IMR-90 (cell line): ENCODE measurements around the gene SGK1. TPM values are rescaled to one million over a fixed set of nuclear protein-coding genes. Genes with fewer than 3 reads are reported as not detected.

Source experiments
- ATAC-seq: fragments of 200-7000 bp; cut with Tn5 transposase; 2 replicates; pipeline ENCODE4 v1.9.1; 2020; ENCODE audit warnings: low read depth, mild to moderate bottlenecking, moderate library complexity
- BruUV-seq: library from RNA; stranded (reverse); fragments of 400-500 nt; replicated peaks from 2 replicates; lab custom pipeline; 2021; lab: Mats Ljungman, UMichigan
- CTCF ChIA-PET: fragments of 300-600 bp; formaldehyde crosslinking; extraction: SDS; loops from one replicate; lab custom pipeline; 2021; ENCODE audit warnings: antibody characterized with exemption; lab: Yijun Ruan, JAX
- POLR2A ChIA-PET: fragments of 300-600 bp; sonication (Branson Sonifier 250); formaldehyde crosslinking; loops from one replicate; lab custom pipeline; 2022; ENCODE audit warnings: antibody characterized with exemption; ENCODE audit not compliant: unreplicated experiment; lab: Charles Lee
- DNase-seq: peaks from one replicate; pipeline ENCODE4 v3.0.0; 2013
- H2AFZ ChIP-seq: replicated peaks from 2 replicates; pipeline ENCODE3; 2013; ENCODE audit warnings: low read length, mild to moderate bottlenecking; ENCODE audit not compliant: poor library complexity
- H2AK5ac ChIP-seq: 2 replicates; pipeline ENCODE4 v1.6.1; 2013; ENCODE audit warnings: low read depth, low read length, inconsistent platforms
- H2AK9ac ChIP-seq: replicated peaks from 2 replicates; pipeline ENCODE3; 2013; ENCODE audit warnings: mild to moderate bottlenecking, low read depth, low read length, moderate library complexity; ENCODE audit not compliant: poor library complexity
- H2BK120ac ChIP-seq: 2 replicates; pipeline ENCODE4 v1.6.1; 2013; ENCODE audit warnings: low read depth, low read length, inconsistent platforms
- H2BK15ac ChIP-seq: 3 replicates; pipeline ENCODE4 v1.6.1; 2013; ENCODE audit warnings: low read depth, low read length, inconsistent platforms
- H2BK20ac ChIP-seq: 2 replicates; pipeline ENCODE4 v1.6.1; 2013; ENCODE audit warnings: low read depth, mild to moderate bottlenecking, inconsistent platforms, low read length, moderate library complexity
- H2BK5ac ChIP-seq: 2 replicates; pipeline ENCODE4 v1.6.1; 2013; ENCODE audit warnings: mild to moderate bottlenecking, low read depth, low read length, inconsistent platforms; ENCODE audit not compliant: poor library complexity, severe bottlenecking
- H3K14ac ChIP-seq: replicated peaks from 2 replicates; pipeline ENCODE4 v1.6.1; 2013; ENCODE audit warnings: low read depth, low read length, inconsistent platforms
- H3K18ac ChIP-seq: 2 replicates; pipeline ENCODE4 v1.6.1; 2013; ENCODE audit warnings: low read depth, low read length, control low read depth
- H3K23ac ChIP-seq: 2 replicates; pipeline ENCODE4 v1.6.1; 2013; ENCODE audit warnings: low read depth, low read length, inconsistent platforms
- H3K27ac ChIP-seq: 2 replicates; pipeline ENCODE4 v1.5.1; 2013; ENCODE audit warnings: mild to moderate bottlenecking, control low read depth, low read length; ENCODE audit not compliant: insufficient read depth
- H3K27me3 ChIP-seq: 2 replicates; pipeline ENCODE4 v1.6.1; 2013; ENCODE audit warnings: low read length; ENCODE audit not compliant: control insufficient read depth, insufficient read depth
- H3K36me3 ChIP-seq: 2 replicates; pipeline ENCODE4 v1.6.1; 2013; ENCODE audit warnings: low read length, mixed read lengths; ENCODE audit not compliant: control insufficient read depth, insufficient read depth
- H3K4ac ChIP-seq: 2 replicates; pipeline ENCODE4 v1.6.1; 2013; ENCODE audit warnings: low read depth, low read length, inconsistent platforms
- H3K4me1 ChIP-seq: 2 replicates; pipeline ENCODE4 v1.6.1; 2013; ENCODE audit warnings: low read length, mixed read lengths; ENCODE audit not compliant: control insufficient read depth, insufficient read depth
- H3K4me2 ChIP-seq: 2 replicates; pipeline ENCODE4 v1.6.1; 2013; ENCODE audit warnings: low read depth, mild to moderate bottlenecking, control low read depth, low read length, moderate library complexity
- H3K4me3 ChIP-seq: 2 replicates; pipeline ENCODE4 v1.5.1; 2013; ENCODE audit warnings: low read depth, mild to moderate bottlenecking, control low read depth, low read length, moderate library complexity; ENCODE audit not compliant: insufficient read depth
- H3K56ac ChIP-seq: 2 replicates; pipeline ENCODE4 v1.6.1; 2013; ENCODE audit warnings: low read length, inconsistent platforms; ENCODE audit not compliant: insufficient read depth; ENCODE audit errors: extremely low read depth
- H3K79me1 ChIP-seq, 2 experiments: 2 replicates each; pipeline ENCODE4 v1.6.1; 2013; ENCODE audit warnings: low read length in 2 of 2, inconsistent platforms in 1 of 2, low read depth in 1 of 2
- H3K9ac ChIP-seq: 2 replicates; pipeline ENCODE4 v1.6.1; 2013; ENCODE audit warnings: low read depth, low read length, control low read depth
- H3K9me1 ChIP-seq: 2 replicates; pipeline ENCODE4 v1.6.1; 2013; ENCODE audit warnings: low read length, inconsistent platforms; ENCODE audit not compliant: insufficient read depth
- H3K9me3 ChIP-seq: 2 replicates; pipeline ENCODE4 v1.6.1; 2013; ENCODE audit warnings: low read length; ENCODE audit not compliant: control insufficient read depth, insufficient read depth
- H4K20me1 ChIP-seq: 2 replicates; pipeline ENCODE4 v1.6.1; 2013; ENCODE audit warnings: low read length, inconsistent platforms; ENCODE audit not compliant: insufficient read depth
- H4K5ac ChIP-seq: 2 replicates; pipeline ENCODE4 v1.6.1; 2013; ENCODE audit warnings: mild to moderate bottlenecking, low read depth, low read length, control low read depth
- H4K8ac ChIP-seq, 2 experiments: 2 replicates each; pipeline ENCODE4 v1.6.1; 2013; ENCODE audit warnings: low read depth in 2 of 2, low read length in 2 of 2, control low read depth in 1 of 2, inconsistent platforms in 1 of 2
- H4K91ac ChIP-seq: 2 replicates; pipeline ENCODE4 v1.6.1; 2013; ENCODE audit warnings: low read depth, low read length, inconsistent platforms; ENCODE audit not compliant: insufficient read depth
- BHLHE40 ChIP-seq: fragments of 150-350 bp; IDR thresholded peaks from 2 replicates; pipeline ENCODE4 v1.6.1; 2016; ENCODE audit warnings: mild to moderate bottlenecking, low read depth, low read length
- CEBPB ChIP-seq: IDR thresholded peaks from 2 replicates; pipeline ENCODE4 v1.6.1; 2012; ENCODE audit warnings: low read depth, low read length, improper control_type of control experiment
- CHD1 ChIP-seq: IDR thresholded peaks from 2 replicates; pipeline ENCODE4 v1.6.1; 2012; ENCODE audit warnings: low read depth, low read length, improper control_type of control experiment
- CTCF ChIP-seq: conservative IDR thresholded peaks from 2 replicates; pipeline ENCODE4 v1.5.1; 2012; ENCODE audit warnings: mild to moderate bottlenecking, low read depth, low read length, improper control_type of control experiment
- FOS ChIP-seq: fragments of 150-350 bp; IDR thresholded peaks from 2 replicates; pipeline ENCODE4 v1.6.1; 2016; ENCODE audit warnings: low read depth, low read length
- MAFK ChIP-seq: IDR thresholded peaks from 2 replicates; pipeline ENCODE4 v1.6.1; 2012; ENCODE audit warnings: low read depth, low read length, improper control_type of control experiment
- MAZ ChIP-seq: IDR thresholded peaks from 2 replicates; pipeline ENCODE4 v1.6.1; 2012; ENCODE audit warnings: low read depth, mild to moderate bottlenecking, low read length, improper control_type of control experiment, moderate library complexity, borderline replicate concordance
- MXI1 ChIP-seq: IDR thresholded peaks from 2 replicates; pipeline ENCODE4 v1.6.1; 2012; ENCODE audit warnings: low read depth, mild to moderate bottlenecking, low read length, moderate library complexity, borderline replicate concordance
- NFE2L2 ChIP-seq: fragments of 150-350 bp; IDR thresholded peaks from 2 replicates; pipeline ENCODE4 v1.6.1; 2016; ENCODE audit warnings: low read depth, mild to moderate bottlenecking, low read length
- POLR2A ChIP-seq: IDR thresholded peaks from 2 replicates; pipeline ENCODE4 v1.6.1; 2012; ENCODE audit warnings: mild to moderate bottlenecking, low read depth, low read length
- RAD21 ChIP-seq: IDR thresholded peaks from 2 replicates; pipeline ENCODE4 v1.6.1; 2012; ENCODE audit warnings: low read length, improper control_type of control experiment
- RCOR1 ChIP-seq: IDR thresholded peaks from 2 replicates; pipeline ENCODE4 v1.6.1; 2012; ENCODE audit warnings: mild to moderate bottlenecking, low read length, improper control_type of control experiment; ENCODE audit not compliant: insufficient replicate concordance
- RFX5 ChIP-seq: IDR thresholded peaks from 2 replicates; pipeline ENCODE4 v1.8.0; 2012; ENCODE audit warnings: low read depth, mild to moderate bottlenecking, low read length, moderate library complexity
- SMC3 ChIP-seq: fragments of 150-350 bp; IDR thresholded peaks from 2 replicates; pipeline ENCODE4 v1.6.1; 2016; ENCODE audit warnings: low read depth, mild to moderate bottlenecking, antibody characterized with exemption, low read length, moderate library complexity
- WGBS, 2 experiments: methylation state at CpG; one replicate each; pipeline versions ENCODE4 v1.1.5 to v1.1.7; 2013; ENCODE audit warnings: missing lambda C conversion rate in 2 of 2; ENCODE audit not compliant: insufficient read length in 1 of 2; ENCODE audit errors: extremely low coverage in 2 of 2; 5-methylcytosine and 5-hydroxymethylcytosine counted together
- dilution Hi-C: fragments of 300-500 bp; cut with HindIII; formaldehyde crosslinking; loops from one replicate; pipeline ENCODE4 v1.14.3; 2018; ENCODE audit warnings: low sequenced_read_pairs; ENCODE audit not compliant: unreplicated experiment
- in situ Hi-C: fragments of 300-500 bp; cut with MboI; formaldehyde crosslinking; loops from 3 replicates; pipeline ENCODE4 v1.14.3; 2019; ENCODE audit warnings: low sequenced_read_pairs, inconsistent platforms, mixed read lengths
- intact Hi-C: fragments of 100-400 bp; cut with micrococcal nuclease; formaldehyde crosslinking; loops from 2 replicates; pipeline ENCODE4 v1.10.0; 2022
- polyA plus RNA-seq, 3 experiments: library from polyadenylated mRNA; depleted of rRNA; stranded (reverse); fragments of >200 nt; gene quantifications; 2 replicates each; pipeline ENCODE4 v1.2.3, GENCODE V29; 2012; ENCODE audit warnings: low replicate concordance in 1 of 3
- total RNA-seq: library from RNA; depleted of rRNA; stranded (reverse); fragments of >200 nt; gene quantifications from 2 replicates; pipeline ENCODE4 v1.2.3, GENCODE V29; 2012
- TF ChIP-seq, protein P1 (sequence below): fragments of 150-350 bp; IDR thresholded peaks from 2 replicates; pipeline ENCODE4 v1.6.1; 2017; ENCODE audit warnings: mild to moderate bottlenecking, antibody characterized with exemption, low read length, low read depth
- TF ChIP-seq, protein P2 (sequence below): fragments of 150-350 bp; IDR thresholded peaks from 2 replicates; pipeline ENCODE4 v1.6.1; 2016; ENCODE audit warnings: low read depth, mild to moderate bottlenecking, low read length, moderate library complexity, borderline replicate concordance

SGK1 gene
- total and polyA plus RNA-seq, 2 of the 4 experiments (the other 2 are of a cell fraction) = 121 to 255 TPM

GRCh38 chr6:134310817-134311216 lies 7.1 kb downstream of the SGK1 start:
- Histone ChIP-seq H3K9me1 (no peaks in the 10 kb centered on the region), H3K4ac (no peak overlapping the region), H3K27me3 (no peaks in the 10 kb centered on the region), H4K8ac (no peak overlapping the region), H3K4me1 (no peaks in the 10 kb centered on the region), H3K18ac (no peak overlapping the region), H3K4me3 (no peak overlapping the region), H2BK20ac (no peak overlapping the region), H3K14ac (no peak overlapping the region), H4K20me1 (no peaks in the 10 kb centered on the region), H3K23ac (no peak overlapping the region), H2AK9ac (no peak overlapping the region), H2BK15ac (no peak overlapping the region), H3K4me2 (no peak overlapping the region), H3K36me3 (no peaks in the 10 kb centered on the region), H3K9me3 (no peaks in the 10 kb centered on the region), H2BK5ac (no peak overlapping the region), H2BK120ac (no peak overlapping the region), H3K79me1 (no peaks in the 10 kb centered on the region), H2AFZ (no peak overlapping the region), H3K27ac (no peak overlapping the region), H3K56ac (no peak overlapping the region), H3K9ac (no peak overlapping the region), H4K5ac (no peak overlapping the region), H4K91ac (no peak overlapping the region), H2AK5ac (no peak overlapping the region)
- CTCF ChIA-PET = no interaction called here
- DNase-seq (no peak), ATAC-seq (no peak)
- BruUV-seq = no TSS peak
- intact Hi-C loops = no loop called here
- no CpG with 5 or more reads among the region's 2 CpGs for WGBS, 2 experiments
- dilution Hi-C loops = no loop called here
- in situ Hi-C loops = no loop called here
- POLR2A ChIA-PET = no interaction called here
- TF ChIP-seq CTCF = no peak
- TF ChIP-seq RAD21 = no peak
- TF ChIP-seq RCOR1 = no peak
- no peak for TF ChIP-seq FOS
- TF ChIP-seq, protein P1, sequence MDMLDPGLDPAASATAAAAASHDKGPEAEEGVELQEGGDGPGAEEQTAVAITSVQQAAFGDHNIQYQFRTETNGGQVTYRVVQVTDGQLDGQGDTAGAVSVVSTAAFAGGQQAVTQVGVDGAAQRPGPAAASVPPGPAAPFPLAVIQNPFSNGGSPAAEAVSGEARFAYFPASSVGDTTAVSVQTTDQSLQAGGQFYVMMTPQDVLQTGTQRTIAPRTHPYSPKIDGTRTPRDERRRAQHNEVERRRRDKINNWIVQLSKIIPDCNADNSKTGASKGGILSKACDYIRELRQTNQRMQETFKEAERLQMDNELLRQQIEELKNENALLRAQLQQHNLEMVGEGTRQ = no peak
- no peak for TF ChIP-seq MXI1
- TF ChIP-seq CEBPB = no peak
- TF ChIP-seq POLR2A = no peak
- no peak for TF ChIP-seq MAZ
- no peak for TF ChIP-seq RFX5
- no peak for TF ChIP-seq MAFK
- no peak for TF ChIP-seq BHLHE40
- TF ChIP-seq, protein P2, sequence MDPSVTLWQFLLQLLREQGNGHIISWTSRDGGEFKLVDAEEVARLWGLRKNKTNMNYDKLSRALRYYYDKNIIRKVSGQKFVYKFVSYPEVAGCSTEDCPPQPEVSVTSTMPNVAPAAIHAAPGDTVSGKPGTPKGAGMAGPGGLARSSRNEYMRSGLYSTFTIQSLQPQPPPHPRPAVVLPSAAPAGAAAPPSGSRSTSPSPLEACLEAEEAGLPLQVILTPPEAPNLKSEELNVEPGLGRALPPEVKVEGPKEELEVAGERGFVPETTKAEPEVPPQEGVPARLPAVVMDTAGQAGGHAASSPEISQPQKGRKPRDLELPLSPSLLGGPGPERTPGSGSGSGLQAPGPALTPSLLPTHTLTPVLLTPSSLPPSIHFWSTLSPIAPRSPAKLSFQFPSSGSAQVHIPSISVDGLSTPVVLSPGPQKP = no peak
- TF ChIP-seq NFE2L2 = no peak
- TF ChIP-seq SMC3 = no peak
- no peak for TF ChIP-seq CHD1
